Measurements from ENCODE around the gene ARVCF.

Gene ARVCF

GRCh38 chr22:20015187-20015625 lies 1.4 kb downstream of the ARVCF start:
- no peak for DNase-seq

GRCh38 chr22:20014526-20015186 lies 2.0 kb downstream of the ARVCF start:
- no peak for DNase-seq

- peak; percentile 21 for DNase-seq
These were observed 3.2 kb downstream of the ARVCF start for GRCh38 chr22:20013382-20013871.

GRCh38 chr22:20012741-20013331 lies 3.8 kb downstream of the ARVCF start:
- DNase-seq = no peak

- no peak for DNase-seq
These were observed 4.5 kb downstream of the ARVCF start for GRCh38 chr22:20011993-20012740.

- no peak for DNase-seq
These were observed 5.3 kb downstream of the ARVCF start for GRCh38 chr22:20011123-20011992.

- DNase-seq = no peak
These were observed 6.1 kb downstream of the ARVCF start for GRCh38 chr22:20010307-20011122.

- DNase-seq = no peak
These were observed 6.9 kb downstream of the ARVCF start for GRCh38 chr22:20009582-20010306.

GRCh38 chr22:20009018-20009491 lies 7.6 kb downstream of the ARVCF start:
- no peak for DNase-seq

- DNase-seq = no peak
These were observed 8.2 kb downstream of the ARVCF start for GRCh38 chr22:20008221-20008995.

- DNase-seq = no peak
These were observed 12.2 kb downstream of the ARVCF start for GRCh38 chr22:20004464-20004863.

- DNase-seq = no peak
These were observed 13.3 kb downstream of the ARVCF start for GRCh38 chr22:20003304-20003703.

GRCh38 chr22:20002636-20003035 lies 14.0 kb downstream of the ARVCF start:
- DNase-seq = no peak

- no peak for DNase-seq
These were observed 14.5 kb downstream of the ARVCF start for GRCh38 chr22:20002128-20002527.

GRCh38 chr22:20001082-20001638 lies 15.5 kb downstream of the ARVCF start:
- DNase-seq = no peak

GRCh38 chr22:20000246-20001081 lies 16.2 kb downstream of the ARVCF start:
- no peak for DNase-seq

GRCh38 chr22:19998991-19999820 lies 17.4 kb downstream of the ARVCF start:
- no peak for DNase-seq

All from stimulated activated CD4-positive, alpha-beta T cell treated with anti-CD3 and anti-CD28 coated beads, Interleukin-4, amount 100 ng/mL, for 24 hours (primary cell).